GF-D8 (cell line): ENCODE measurements around the gene NYNRIN.

Source experiments
- DNase-seq: peaks from one replicate; lab custom pipeline; 2025; lab: John Stamatoyannopoulos, UW

NYNRIN gene

GRCh38 chr14:24415421-24416253 is 16.8 kb downstream of the NYNRIN start:
- no peak for DNase-seq

GRCh38 chr14:24416254-24416931 is 17.6 kb downstream of the NYNRIN start:
- DNase-seq = no peak

DNA sequence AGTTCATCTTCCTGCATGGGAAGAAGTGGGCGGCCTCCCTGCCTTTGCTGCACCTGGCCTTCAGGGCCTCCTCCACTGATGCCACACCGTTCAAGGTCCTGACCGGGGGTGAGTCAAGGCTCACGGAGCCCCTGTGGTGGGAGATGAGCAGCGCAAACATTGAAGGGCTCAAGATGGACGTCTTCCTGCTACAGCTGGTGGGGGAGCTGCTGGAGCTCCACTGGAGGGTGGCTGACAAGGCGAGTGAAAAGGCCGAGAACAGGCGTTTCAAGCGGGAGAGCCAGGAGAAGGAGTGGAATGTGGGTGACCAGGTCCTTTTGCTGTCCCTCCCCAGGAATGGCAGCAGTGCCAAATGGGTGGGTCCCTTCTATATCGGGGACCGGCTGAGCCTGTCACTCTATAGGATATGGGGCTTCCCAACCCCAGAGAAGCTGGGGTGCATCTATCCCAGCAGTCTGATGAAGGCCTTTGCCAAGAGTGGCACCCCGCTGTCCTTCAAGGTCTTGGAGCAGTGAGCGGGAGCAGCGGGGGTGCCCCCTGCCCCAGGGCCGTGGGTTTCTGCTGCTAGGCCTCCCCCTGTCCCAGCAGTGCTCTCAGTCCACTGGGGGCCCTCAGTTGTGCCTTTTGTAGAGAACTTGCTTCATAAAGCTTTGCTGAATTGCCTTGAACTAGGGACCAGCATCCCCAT is 18.3 kb downstream of the NYNRIN start:
- DNase-seq = no peak

DNA sequence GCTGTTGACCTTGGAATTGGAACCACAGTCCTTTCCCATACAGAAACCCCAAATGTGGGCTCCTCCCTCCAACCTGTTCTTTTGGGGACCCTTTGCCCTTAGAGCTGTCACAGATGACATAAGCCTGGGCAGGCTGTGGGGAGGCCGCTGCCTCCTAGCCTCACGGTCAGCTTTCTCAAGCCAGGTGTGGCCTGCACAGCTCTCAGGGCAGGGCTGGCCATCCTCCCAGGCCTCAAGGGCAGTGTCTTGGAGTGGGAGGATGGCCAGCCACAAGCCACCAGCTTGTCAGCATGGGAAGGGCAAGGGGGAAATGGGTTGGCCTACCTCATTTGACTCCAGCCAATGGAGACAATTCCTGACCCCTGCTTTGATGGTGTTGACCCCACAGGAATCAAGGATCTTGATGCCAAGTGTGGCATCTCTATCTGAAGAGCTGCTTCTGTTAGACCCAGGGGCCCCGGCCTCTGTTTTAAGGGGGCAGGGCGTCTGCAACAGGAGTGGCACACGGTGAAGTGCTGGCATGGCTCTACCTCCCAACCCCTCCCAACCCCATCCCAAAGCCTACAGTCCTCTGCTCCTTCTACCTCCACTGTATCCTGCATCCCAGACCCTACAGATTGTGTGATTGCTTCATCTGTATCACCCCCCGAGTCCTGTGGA is 19.2 kb downstream of the NYNRIN start:
- no peak for DNase-seq

GRCh38 chr14:24418492-24418873 is 19.7 kb downstream of the NYNRIN start:
- DNase-seq = no peak

- DNase-seq = peak; percentile 41
Observed at GRCh38 chr14:24422261-24422660, 23.5 kb downstream of the NYNRIN start.

GRCh38 chr14:24422694-24423601 is 24.1 kb downstream of the NYNRIN start:
- DNase-seq = no peak

DNA sequence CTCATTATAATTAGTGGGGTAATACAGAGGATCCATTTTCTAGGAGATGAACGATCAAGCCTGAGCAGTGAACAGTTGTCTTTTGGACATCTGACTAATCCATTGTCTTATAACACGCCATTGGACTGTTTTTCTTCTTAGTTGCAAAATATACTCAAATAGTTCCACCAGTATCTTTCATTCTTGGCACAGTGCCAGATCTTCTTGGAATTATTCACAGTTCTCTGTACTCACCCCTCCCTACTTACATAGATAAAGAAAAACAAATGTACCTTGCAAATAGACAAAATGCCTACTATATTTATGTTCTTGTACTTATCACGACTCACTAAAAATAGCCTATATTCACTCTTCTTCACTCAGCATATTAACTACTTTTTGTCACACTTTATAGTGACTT is 26.9 kb downstream of the NYNRIN start:
- DNase-seq = no peak

- DNase-seq = no peak
Observed at GRCh38 chr14:24426150-24426911, 27.5 kb downstream of the NYNRIN start.

- no peak for DNase-seq
Observed at GRCh38 chr14:24426912-24427536, 28.2 kb downstream of the NYNRIN start.

DNA sequence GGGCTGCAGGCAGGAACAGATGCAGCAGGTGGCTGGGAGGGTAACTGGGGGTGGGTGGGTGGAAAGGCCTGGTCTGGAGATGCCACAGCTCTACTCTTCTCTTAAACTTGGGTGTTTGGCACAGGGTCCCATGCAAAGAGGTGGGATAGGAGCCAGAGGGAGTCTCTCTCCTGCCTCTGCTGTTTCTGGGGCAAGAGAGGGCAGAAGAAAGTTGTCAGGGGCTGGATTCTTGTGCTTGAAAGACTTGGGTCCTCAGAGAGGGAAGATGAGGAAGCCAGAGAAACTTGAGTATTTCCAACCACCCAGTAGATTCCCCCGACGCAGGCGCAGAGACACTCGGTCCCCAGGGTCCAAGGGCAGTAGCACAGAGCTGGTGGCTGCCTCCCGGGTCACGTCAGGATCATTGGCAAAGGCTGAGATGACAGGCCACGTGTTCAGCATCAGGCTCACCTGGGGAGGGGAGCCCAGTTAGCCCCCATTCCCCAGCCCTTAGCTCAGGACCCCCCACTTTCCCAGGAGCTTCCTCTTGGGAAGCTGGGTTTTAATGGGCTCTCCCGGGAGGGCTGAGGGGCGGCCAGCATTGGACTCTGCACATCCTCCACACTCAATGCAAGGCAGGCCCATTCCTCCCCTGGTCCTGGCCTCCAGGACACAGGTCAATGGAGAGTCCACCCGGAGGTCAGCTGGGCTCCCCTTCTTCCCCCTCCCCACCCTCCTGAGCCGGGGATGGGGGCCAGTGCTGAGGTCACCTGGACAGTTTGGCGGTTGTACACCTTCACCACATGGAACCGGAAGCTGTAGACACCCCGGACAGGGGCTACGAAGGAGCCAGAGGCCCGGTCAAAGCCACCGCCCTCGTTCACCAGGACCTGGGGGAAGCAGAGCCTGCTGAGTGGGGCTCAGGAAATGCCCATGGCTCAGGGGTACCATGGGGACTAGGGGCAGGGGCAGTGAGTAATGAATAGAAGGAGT is 29.0 kb downstream of the NYNRIN start:
- no peak for DNase-seq

DNA sequence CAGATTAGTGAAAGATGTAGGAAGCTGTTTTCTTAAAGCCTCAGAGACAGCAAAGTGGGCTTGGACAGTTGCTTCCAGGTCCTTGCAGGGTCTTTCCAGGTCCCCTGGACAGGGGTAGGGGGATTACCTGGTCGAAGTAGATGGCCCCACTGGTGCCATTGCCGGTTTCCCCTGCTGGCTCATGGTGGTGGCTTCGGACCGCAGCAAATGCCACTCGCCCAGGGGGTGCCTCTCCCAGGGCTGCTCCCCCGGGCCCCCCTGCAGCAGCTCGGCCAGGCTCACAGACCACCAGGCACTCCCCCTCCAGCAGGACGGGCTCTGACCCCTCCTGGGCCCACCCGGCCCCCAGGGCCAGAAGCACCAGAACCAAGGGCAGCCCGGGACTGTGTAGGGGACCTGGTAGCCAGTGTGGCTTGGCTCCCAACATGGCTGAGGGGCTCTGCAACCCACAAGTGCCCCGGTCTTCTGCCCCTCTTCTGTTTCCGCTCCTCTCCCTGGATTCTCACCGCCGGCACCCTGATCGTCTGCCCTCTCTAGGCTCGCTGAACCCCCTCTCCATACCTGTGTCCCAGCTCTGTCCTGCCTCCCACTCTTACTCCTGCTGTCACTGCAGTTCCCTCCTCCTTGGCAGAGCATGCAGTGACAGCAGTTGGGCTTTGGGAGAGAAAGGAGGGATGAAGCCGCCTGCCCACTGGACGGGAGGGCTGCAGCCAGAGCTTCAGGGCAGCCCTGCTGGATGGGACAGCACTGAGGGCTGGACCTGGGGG is 30.0 kb downstream of the NYNRIN start:
- no peak for DNase-seq

DNA sequence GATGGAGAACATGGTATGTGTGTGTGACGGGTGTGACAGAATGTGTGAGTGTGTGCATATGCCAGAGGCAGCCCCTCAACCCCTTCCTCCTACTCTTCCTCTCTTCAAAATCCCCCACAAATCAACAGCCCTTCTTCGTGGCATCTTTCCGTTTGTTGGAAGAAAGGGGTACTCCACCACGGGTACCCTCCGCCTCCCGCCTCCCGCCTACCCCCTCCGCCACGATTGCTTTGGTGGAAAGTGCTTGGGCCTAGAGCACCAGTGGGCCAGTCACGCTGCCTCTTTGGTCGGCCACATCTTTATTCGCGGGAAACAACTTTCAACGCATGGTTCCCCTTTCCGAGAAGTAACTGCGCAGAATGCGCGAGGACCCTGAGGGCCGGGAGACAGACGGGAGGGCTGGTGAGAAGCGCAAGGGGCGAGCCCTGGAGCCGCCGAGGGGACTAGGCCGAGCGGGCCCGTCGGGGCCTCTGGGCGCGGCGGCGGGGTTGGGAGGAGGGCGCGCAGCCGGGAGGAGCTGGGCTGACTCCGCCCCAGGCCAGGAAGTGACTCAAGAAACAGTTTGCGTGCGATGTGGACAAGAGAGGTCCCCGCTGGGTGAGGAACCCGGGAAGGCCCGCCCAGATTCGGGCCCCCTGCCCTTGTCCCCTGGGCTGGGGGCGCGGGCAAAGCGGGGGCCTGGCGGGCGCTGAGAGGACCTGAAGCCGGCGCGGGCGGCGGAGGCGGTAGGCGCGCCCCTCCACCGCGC is 30.8 kb downstream of the NYNRIN start, which contains the start of the genes CBLN3 and KHNYN:
TSS of gene CBLN3 (minus strand) at position 274 of the 748 bp plus-strand sequence. CDS start 614 bp downstream, outside the sequence.
TSS of gene KHNYN (plus strand) at position 560 of the 748 bp plus-strand sequence. CDS start 777 bp downstream, outside the sequence.
- peak; percentile 67 for DNase-seq

- DNase-seq = no peak
Observed at GRCh38 chr14:24430143-24430681, 31.4 kb downstream of the NYNRIN start.

GRCh38 chr14:24430682-24431568 is 32.1 kb downstream of the NYNRIN start:
- no peak for DNase-seq
